ENCODE results near the gene NBPF19.
"Not testable (repeated sequence)": the region's sequence is repeated elsewhere in the genome, so short reads cannot be mapped to it uniquely, and the experiment has no call there.

NBPF19 gene

GRCh38 chr1:149474745-149475144, at the start of gene NBPF19:
Gene NBPF19 (plus strand): TSS chr1:149475045. CDS start chr1:149475933, 888 bp downstream.
- not testable (repeated sequence) for DNase-seq (ENCODE audit: low read depth in 2 of 2)

GRCh38 chr1:149428317-149428716, 46.5 kb upstream of the NBPF19 start:
- DNase-seq (ENCODE audit: low read depth in 2 of 2) = not testable (repeated sequence)

- DNase-seq (ENCODE audit: low read depth in 2 of 2) = not testable (repeated sequence)
These were observed 29.4 kb upstream of the NBPF19 start for GRCh38 chr1:149445451-149445850.

GRCh38 chr1:149452196-149452595, 22.6 kb upstream of the NBPF19 start:
- DNase-seq (ENCODE audit: low read depth in 2 of 2) = not testable (repeated sequence)

- not testable (repeated sequence) for DNase-seq (ENCODE audit: low read depth in 2 of 2)
These were observed 22.2 kb upstream of the NBPF19 start for GRCh38 chr1:149452652-149453051.

GRCh38 chr1:149558350-149558825, 83.5 kb downstream of the NBPF19 start:
- DNase-seq (ENCODE audit: low read depth in 2 of 2) = peak; percentile 38 to 39

- DNase-seq (ENCODE audit: low read depth in 2 of 2) = not testable (repeated sequence)
These were observed 87.0 kb downstream of the NBPF19 start for GRCh38 chr1:149561806-149562205.

GRCh38 chr1:149565485-149565884, 90.6 kb downstream of the NBPF19 start:
- not testable (repeated sequence) for DNase-seq (ENCODE audit: low read depth in 2 of 2)

- not testable (repeated sequence) for DNase-seq (ENCODE audit: low read depth in 2 of 2)
These were observed 97.9 kb downstream of the NBPF19 start for GRCh38 chr1:149572763-149573162.

- DNase-seq (ENCODE audit: low read depth in 2 of 2) = peak in 1 of 2 donors; percentile 9
These were observed 110.7 kb downstream of the NBPF19 start for GRCh38 chr1:149585592-149585991.
